GM13977 (cell line): Measurements from ENCODE around the gene TIMP1.

Experiments
- DNase-seq: peaks from one replicate; pipeline ENCODE4 v3.0.0; 2012; ENCODE audit warnings: low spot score
- in situ Hi-C: fragments of 300-500 bp; cut with MboI; formaldehyde crosslinking; loops from one replicate; pipeline ENCODE4 v1.12.0; 2022; ENCODE audit warnings: low sequenced_read_pairs, low pct_unique_long_range_greater_than_20kb, mixed read lengths, inconsistent platforms; ENCODE audit not compliant: unreplicated experiment
- TF ChIP-seq, protein P1 (sequence below): IDR thresholded peaks from 2 replicates; pipeline ENCODE4 v1.5.1; 2012; ENCODE audit warnings: mild to moderate bottlenecking, control low read depth; ENCODE audit not compliant: insufficient read depth; ENCODE audit errors: extremely low read depth, missing control alignments

Gene TIMP1

DNA sequence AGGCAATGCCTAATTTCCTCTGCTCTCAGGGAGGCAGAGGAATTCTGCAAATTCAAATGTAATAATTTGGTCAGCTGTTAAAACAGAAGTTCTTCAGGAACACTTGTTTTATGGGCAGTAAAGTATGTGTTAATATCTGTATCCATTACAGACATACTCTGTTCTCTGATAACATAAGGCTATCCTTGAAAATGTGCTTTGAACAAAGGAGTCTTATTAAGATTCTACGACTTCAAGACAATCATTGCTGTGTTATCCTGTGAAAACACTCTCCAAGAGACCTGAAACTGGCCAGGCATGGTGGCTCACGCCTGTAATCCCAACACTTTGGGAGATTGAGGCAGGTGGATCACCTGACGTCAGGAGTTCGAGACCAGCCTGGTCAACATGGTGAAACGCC is 49.4 kb downstream of the TIMP1 start:
- DNase-seq, result no peak
- in situ Hi-C loops, result no loop called here
- TF ChIP-seq, protein P1, sequence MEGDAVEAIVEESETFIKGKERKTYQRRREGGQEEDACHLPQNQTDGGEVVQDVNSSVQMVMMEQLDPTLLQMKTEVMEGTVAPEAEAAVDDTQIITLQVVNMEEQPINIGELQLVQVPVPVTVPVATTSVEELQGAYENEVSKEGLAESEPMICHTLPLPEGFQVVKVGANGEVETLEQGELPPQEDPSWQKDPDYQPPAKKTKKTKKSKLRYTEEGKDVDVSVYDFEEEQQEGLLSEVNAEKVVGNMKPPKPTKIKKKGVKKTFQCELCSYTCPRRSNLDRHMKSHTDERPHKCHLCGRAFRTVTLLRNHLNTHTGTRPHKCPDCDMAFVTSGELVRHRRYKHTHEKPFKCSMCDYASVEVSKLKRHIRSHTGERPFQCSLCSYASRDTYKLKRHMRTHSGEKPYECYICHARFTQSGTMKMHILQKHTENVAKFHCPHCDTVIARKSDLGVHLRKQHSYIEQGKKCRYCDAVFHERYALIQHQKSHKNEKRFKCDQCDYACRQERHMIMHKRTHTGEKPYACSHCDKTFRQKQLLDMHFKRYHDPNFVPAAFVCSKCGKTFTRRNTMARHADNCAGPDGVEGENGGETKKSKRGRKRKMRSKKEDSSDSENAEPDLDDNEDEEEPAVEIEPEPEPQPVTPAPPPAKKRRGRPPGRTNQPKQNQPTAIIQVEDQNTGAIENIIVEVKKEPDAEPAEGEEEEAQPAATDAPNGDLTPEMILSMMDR, result no peak

GRCh38 chrX:47632666-47633065 is 50.4 kb downstream of the TIMP1 start:
- DNase-seq, result no peak
- TF ChIP-seq, protein P1, result no peak
- in situ Hi-C loops, result no loop called here

DNA sequence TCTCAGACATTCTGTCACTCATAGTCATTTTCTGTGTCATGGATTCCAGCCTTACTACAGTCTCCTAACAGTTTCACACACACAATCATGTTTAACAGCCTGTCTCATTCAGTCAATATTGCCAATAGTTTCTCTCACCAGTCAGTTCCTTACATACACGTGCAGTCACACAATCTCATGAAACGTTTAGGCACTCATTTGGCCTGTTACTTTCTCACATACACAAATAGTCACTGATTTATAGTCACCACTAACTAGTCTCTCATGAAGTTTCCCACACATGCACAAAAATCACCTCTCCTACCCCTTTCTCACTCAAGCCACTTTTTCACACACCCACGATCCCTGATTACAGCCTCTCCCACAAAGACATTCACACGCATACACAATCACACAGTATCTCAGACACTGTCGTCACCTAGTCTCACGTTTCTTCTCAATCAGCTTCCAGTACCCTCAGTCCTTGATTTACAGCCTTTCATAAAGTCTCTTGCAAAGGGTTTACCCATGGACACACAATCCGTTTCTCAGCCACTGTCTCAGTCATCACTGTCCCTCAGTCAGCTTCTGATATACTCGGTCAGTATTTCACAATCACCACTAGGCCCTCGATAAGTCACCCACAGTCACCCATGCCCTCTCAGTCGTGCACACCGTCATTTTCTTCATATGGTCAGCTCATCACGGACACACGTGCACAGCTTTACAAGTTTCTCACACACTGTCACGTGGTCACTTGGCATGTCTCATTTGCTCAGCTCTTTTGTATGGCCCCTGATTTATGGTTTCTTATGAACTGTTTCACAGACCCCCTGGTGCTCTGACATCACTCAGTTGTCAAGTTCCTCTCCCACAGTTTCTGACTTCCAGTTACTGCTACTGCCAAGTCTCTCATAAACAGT is 51.7 kb downstream of the TIMP1 start:
- in situ Hi-C loops, result no loop called here
- TF ChIP-seq, protein P1, result no peak
- no peak for DNase-seq

- in situ Hi-C loops, result no loop called here
- TF ChIP-seq, protein P1, result no peak
- DNase-seq, result no peak
Observed at GRCh38 chrX:47634871-47635575, 52.8 kb downstream of the TIMP1 start.
